Thoracic aorta (tissue), 2 donors: ENCODE results near the gene PTCH2. TPM values are rescaled to one million over a fixed set of nuclear protein-coding genes. Genes with fewer than 3 reads are reported as not detected.

Experiments used
- ATAC-seq: fragments of 150-250 bp; one replicate; pipeline ENCODE4 v1.8.0; 2017; ENCODE audit warnings: low read depth; ENCODE audit not compliant: insufficient number of reproducible peaks, low FRiP score
- DNase-seq: peaks from one replicate; pipeline ENCODE4 v3.0.0-alpha.2; 2020; ENCODE audit warnings: low spot score
- H3K27ac ChIP-seq, 2 donors: fragments of 200-600 bp; sonication (generic); 1 replicate in 1 of 2; 2 replicates in 1 of 2; pipeline ENCODE4 v1.5.1; 2016; ENCODE audit warnings: mild to moderate bottlenecking in 2 of 2, moderate library complexity in 2 of 2
- H3K27me3 ChIP-seq: fragments of 200-600 bp; sonication (generic); replicated peaks from 2 replicates; pipeline ENCODE4 v1.6.0; 2016; ENCODE audit warnings: mild to moderate bottlenecking; ENCODE audit not compliant: insufficient read depth
- H3K36me3 ChIP-seq: fragments of 200-600 bp; sonication (generic); one replicate; pipeline ENCODE4 v1.5.1; 2016
- H3K4me1 ChIP-seq, 2 donors: fragments of 200-600 bp; sonication (generic); 1 replicate in 1 of 2; 2 replicates in 1 of 2; pipeline versions ENCODE4 v1.5.1 to v1.6.0; 2016; ENCODE audit warnings: low read depth in 2 of 2, mild to moderate bottlenecking in 1 of 2; ENCODE audit not compliant: control insufficient read depth in 1 of 2
- H3K4me3 ChIP-seq: fragments of 200-600 bp; sonication (generic); 2 replicates; pipeline ENCODE4 v1.5.1; 2016; ENCODE audit warnings: mild to moderate bottlenecking
- H3K9me3 ChIP-seq: fragments of 200-600 bp; sonication (generic); 2 replicates; pipeline ENCODE4 v1.5.1; 2016
- total RNA-seq, 2 donors: library from RNA; depleted of rRNA; stranded (reverse); fragments of >200 nt; gene quantifications; one replicate each; pipeline versions ENCODE4 v1.1.0 to v1.2.3, GENCODE V29; 2016
- TF ChIP-seq, protein P1 (sequence below): fragments of 200-600 bp; sonication (generic); IDR thresholded peaks from one replicate; pipeline ENCODE4 v1.5.1; 2019; ENCODE audit warnings: antibody characterized with exemption

The PTCH2 gene
- total RNA-seq, 2 donors from 2014 or later, result 0.95 to 1.3 TPM

DNA sequence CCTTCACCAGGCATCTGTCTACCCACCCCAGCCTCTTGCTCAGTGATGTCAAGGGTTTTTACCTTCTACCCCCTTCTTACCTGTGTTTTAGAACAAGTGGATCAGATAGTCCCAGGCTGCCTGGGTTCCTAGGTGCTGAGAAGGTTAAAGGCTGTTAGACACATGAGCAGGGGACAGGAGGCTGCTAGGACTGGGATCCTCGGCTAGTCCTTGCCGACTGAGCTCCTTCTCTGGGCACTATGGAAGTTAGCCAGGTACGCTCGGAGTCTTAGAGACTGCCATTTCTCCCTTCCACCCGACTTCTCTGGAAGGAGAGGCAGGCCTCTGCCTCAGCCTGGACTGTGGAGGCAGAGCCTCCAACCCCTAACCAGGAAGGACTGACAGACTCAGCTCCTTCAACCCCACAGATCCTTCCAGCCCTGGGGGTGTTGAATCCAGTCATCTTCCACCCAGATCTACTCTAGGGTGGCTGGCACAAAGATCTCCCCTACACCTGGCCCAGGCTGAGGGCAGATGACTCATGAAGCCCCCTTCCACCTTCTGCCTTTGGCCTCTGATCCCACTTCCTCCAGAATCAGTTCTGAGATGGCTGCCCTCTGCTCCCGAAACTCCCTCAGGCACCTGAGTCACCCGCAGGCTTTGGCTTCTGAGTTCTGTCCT, 36.2 kb downstream of the PTCH2 start, which contains the start of gene DYNLT4:
Gene DYNLT4 (minus strand): TSS at position 648 of the 660 bp plus-strand sequence. CDS start 683 bp downstream, outside the sequence.
- TF ChIP-seq, protein P1, sequence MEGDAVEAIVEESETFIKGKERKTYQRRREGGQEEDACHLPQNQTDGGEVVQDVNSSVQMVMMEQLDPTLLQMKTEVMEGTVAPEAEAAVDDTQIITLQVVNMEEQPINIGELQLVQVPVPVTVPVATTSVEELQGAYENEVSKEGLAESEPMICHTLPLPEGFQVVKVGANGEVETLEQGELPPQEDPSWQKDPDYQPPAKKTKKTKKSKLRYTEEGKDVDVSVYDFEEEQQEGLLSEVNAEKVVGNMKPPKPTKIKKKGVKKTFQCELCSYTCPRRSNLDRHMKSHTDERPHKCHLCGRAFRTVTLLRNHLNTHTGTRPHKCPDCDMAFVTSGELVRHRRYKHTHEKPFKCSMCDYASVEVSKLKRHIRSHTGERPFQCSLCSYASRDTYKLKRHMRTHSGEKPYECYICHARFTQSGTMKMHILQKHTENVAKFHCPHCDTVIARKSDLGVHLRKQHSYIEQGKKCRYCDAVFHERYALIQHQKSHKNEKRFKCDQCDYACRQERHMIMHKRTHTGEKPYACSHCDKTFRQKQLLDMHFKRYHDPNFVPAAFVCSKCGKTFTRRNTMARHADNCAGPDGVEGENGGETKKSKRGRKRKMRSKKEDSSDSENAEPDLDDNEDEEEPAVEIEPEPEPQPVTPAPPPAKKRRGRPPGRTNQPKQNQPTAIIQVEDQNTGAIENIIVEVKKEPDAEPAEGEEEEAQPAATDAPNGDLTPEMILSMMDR, result no peak
- ATAC-seq (peak; percentile 0), DNase-seq (no peak)
- Histone ChIP-seq H3K4me3 (peak within 1 kb of the TSS; percentile 59), H3K27me3 (no peaks in the 10 kb centered on the region), H3K36me3 (peaks cover 33% of the 10 kb centered on the region), H3K27ac (peak within 1 kb of the TSS; percentile 99 to 100), H3K4me1 (peaks cover 65 to 100% of the 10 kb centered on the region in 2 donors), H3K9me3 (no peaks in the 10 kb centered on the region)

DNA sequence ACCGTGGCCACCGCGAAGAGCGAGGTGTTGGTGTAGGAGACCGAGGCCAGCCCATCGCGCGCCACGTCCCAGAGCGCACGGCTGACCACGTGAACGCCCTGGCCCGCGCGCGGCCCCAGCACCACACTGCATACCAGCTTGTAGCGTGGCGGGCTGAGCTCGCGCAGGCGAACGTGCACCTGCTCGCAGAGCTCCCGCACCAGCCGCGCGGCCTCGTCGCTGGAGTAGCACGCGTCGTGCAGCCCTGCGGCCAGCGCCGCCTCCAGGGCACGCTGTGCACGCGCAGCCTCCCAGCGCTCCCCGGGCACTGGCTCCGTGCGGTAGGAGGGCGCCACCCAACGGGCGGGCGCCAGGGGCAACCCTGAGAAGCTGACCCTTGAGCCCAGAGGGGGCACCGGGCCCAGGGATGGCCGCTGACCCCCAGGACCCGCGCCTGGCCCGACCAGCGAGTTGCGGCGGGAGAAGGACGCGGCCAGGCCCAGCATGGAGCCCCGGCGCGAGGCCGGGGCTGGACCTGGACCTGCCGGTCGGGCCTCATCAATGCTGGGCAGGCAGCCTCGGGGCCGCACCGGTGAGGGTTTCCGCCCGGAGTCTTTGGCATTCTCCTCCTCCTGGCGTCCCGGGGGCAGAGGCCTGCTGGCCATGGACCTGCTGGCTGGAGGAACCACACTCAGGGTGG, 36.9 kb downstream of the PTCH2 start:
- ATAC-seq (no peak), DNase-seq (no peak)
- Histone ChIP-seq H3K27me3 (no peaks in the 10 kb centered on the region), H3K36me3 (peaks cover 33% of the 10 kb centered on the region), H3K4me3 (peak overlapping the region; percentile 52), H3K9me3 (no peaks in the 10 kb centered on the region), H3K4me1 (peaks cover 60 to 94% of the 10 kb centered on the region in 2 donors), H3K27ac (peak overlapping the region; percentile 99 to 100)
- TF ChIP-seq, protein P1, result no peak

DNA sequence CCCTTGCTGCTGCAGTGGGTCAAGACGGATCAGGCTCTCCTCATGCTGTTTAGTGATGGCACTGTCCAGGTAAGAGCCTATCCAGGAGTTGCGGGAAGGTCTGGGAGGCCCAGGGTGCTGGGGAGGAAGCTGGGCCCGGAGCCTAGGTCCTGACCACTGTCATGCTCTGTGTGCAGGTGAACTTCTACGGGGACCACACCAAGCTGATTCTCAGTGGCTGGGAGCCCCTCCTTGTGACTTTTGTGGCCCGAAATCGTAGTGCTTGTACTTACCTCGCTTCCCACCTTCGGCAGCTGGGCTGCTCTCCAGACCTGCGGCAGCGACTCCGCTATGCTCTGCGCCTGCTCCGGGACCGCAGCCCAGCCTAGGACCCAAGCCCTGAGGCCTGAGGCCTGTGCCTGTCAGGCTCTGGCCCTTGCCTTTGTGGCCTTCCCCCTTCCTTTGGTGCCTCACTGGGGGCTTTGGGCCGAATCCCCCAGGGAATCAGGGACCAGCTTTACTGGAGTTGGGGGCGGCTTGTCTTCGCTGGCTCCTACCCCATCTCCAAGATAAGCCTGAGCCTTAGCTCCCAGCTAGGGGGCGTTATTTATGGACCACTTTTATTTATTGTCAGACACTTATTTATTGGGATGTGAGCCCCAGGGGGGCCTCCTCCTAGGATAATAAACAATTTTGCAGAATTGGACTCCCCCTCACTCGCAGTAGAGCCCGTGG, 37.6 kb downstream of the PTCH2 start:
- TF ChIP-seq, protein P1, result no peak
- peak overlapping the region; percentile 52 for H3K4me3 ChIP-seq
- peaks cover 33% of the 10 kb centered on the region for H3K36me3 ChIP-seq
- peak overlapping the region; percentile 99 to 100 for H3K27ac ChIP-seq
- H3K9me3 ChIP-seq, result no peaks in the 10 kb centered on the region
- peaks cover 54 to 87% of the 10 kb centered on the region in 2 donors for H3K4me1 ChIP-seq
- ATAC-seq (no peak), DNase-seq (no peak)
- H3K27me3 ChIP-seq, result no peaks in the 10 kb centered on the region

DNA sequence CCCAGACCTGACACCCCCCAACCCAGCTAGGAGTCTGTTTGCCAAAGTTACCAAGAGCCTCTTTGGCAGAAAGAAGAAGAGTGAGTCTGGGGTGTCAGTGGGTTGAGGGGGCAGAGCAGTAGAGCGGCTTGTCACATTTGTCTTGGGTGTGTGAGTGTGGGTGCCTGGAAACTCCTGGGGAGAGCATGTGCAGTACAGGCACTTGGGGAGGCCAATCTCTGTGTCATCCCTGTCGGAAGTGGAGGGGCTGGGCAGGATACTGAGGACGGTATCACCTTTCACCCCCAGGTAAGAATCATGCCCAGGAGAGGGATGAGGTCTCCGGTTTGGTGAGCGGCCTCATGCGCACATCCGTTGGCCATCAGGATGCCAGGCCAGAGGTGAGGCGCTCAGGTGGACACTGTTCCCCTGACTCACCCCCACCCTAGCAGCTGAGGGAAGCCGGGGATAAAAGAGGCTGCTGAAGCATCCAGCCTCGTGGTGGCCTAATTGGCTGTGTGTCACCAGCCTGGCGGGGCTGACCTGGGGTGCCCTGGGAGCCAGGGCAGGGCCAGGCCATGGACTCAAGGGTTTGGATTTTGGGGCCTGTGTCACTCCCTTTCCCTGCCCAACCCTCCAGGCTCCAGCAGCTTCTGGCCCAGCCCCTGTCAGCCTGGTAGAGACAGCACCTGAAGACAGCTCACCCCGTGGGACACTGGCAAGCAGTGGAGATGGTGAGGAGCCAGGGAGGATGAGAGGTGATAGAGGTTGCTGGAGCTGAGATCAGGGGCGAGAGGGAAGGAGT, 39.5 kb downstream of the PTCH2 start:
- TF ChIP-seq, protein P1, result no peak
- no peak for DNase-seq
- ATAC-seq, result no peak
- H3K27me3 ChIP-seq, result no peaks in the 10 kb centered on the region
- H3K36me3 ChIP-seq, result peaks cover 33% of the 10 kb centered on the region
- H3K4me1 ChIP-seq, result peaks cover 40 to 74% of the 10 kb centered on the region in 2 donors
- H3K4me3 ChIP-seq, result peak overlapping the region; percentile 94
- peak overlapping the region; percentile 97 to 99 for H3K27ac ChIP-seq
- H3K9me3 ChIP-seq, result no peaks in the 10 kb centered on the region
